ENCODE measurements around the gene CNKSR3.
"Not testable (repeated sequence)": the region's sequence is repeated elsewhere in the genome, so short reads cannot be mapped to it uniquely, and the experiment has no call there.

The CNKSR3 gene

GRCh38 chr6:154516276-154516675 lies 5.8 kb upstream of the CNKSR3 start:
- H3K4me3 ChIP-seq (ENCODE audit: low read depth, low read length, poor library complexity, severe bottlenecking): no peak overlapping the region
- no peak overlapping the region for H3K9ac ChIP-seq (ENCODE audit: low read length)
- H3K27me3 ChIP-seq (ENCODE audit: insufficient read depth, low read length): peaks cover 5% of the 10 kb centered on the region; the same call in 1 of the 2 replicates
- no peaks in the 10 kb centered on the region for H3K9me3 ChIP-seq (ENCODE audit: low read length)
- H3F3A ChIP-seq (ENCODE audit: insufficient read depth, low read length): no peaks in the 10 kb centered on the region
- H3K36me3 ChIP-seq (ENCODE audit: insufficient read depth, low read length): no peaks in the 10 kb centered on the region
- H3K79me2 ChIP-seq (ENCODE audit: insufficient read depth, low read length): no peaks in the 10 kb centered on the region
- H3K9me2 ChIP-seq (ENCODE audit: low read depth, low read length): no peaks in the 10 kb centered on the region
- no peak overlapping the region for H3K4me2 ChIP-seq (ENCODE audit: low read length)
- H4K20me1 ChIP-seq (ENCODE audit: insufficient read depth, low read length): no peaks in the 10 kb centered on the region
- no peak overlapping the region for H2AFZ ChIP-seq (ENCODE audit: low read length)
- H3K27ac ChIP-seq (ENCODE audit: low read depth, low read length, poor library complexity, severe bottlenecking): no peak overlapping the region
- TF ChIP-seq CTCF (IDR thresholded peaks at IDR 0.05; ENCODE audit: low read length) (no peak), EZH2 (IDR thresholded peaks at IDR 0.05; ENCODE audit: borderline replicate concordance, low read length) (no peak)
- H3K4me1 ChIP-seq (ENCODE audit: insufficient read depth, low read length, severe bottlenecking): no peaks in the 10 kb centered on the region

GRCh38 chr6:154515826-154516225 lies 5.3 kb upstream of the CNKSR3 start:
- H3K27me3 ChIP-seq (ENCODE audit: insufficient read depth, low read length): peaks cover 5% of the 10 kb centered on the region; the same call in 1 of the 2 replicates
- H3K4me2 ChIP-seq (ENCODE audit: low read length): no peak overlapping the region
- no peaks in the 10 kb centered on the region for H3K9me3 ChIP-seq (ENCODE audit: low read length)
- no peaks in the 10 kb centered on the region for H3F3A ChIP-seq (ENCODE audit: insufficient read depth, low read length)
- no peaks in the 10 kb centered on the region for H4K20me1 ChIP-seq (ENCODE audit: insufficient read depth, low read length)
- no peaks in the 10 kb centered on the region for H3K79me2 ChIP-seq (ENCODE audit: insufficient read depth, low read length)
- TF ChIP-seq CTCF (IDR thresholded peaks at IDR 0.05; ENCODE audit: low read length) (no peak), EZH2 (IDR thresholded peaks at IDR 0.05; ENCODE audit: borderline replicate concordance, low read length) (no peak)
- no peaks in the 10 kb centered on the region for H3K4me1 ChIP-seq (ENCODE audit: insufficient read depth, low read length, severe bottlenecking)
- H3K9ac ChIP-seq (ENCODE audit: low read length): no peak overlapping the region
- no peaks in the 10 kb centered on the region for H3K36me3 ChIP-seq (ENCODE audit: insufficient read depth, low read length)
- no peak overlapping the region for H3K4me3 ChIP-seq (ENCODE audit: low read depth, low read length, poor library complexity, severe bottlenecking)
- H3K27ac ChIP-seq (ENCODE audit: low read depth, low read length, poor library complexity, severe bottlenecking): no peak overlapping the region
- no peak overlapping the region for H2AFZ ChIP-seq (ENCODE audit: low read length)
- no peaks in the 10 kb centered on the region for H3K9me2 ChIP-seq (ENCODE audit: low read depth, low read length)

- not testable (repeated sequence) for H2AFZ ChIP-seq (ENCODE audit: low read length); H3K4me3 ChIP-seq (ENCODE audit: low read depth, low read length, poor library complexity, severe bottlenecking); H3K36me3 ChIP-seq (ENCODE audit: insufficient read depth, low read length); H3K9me3 ChIP-seq (ENCODE audit: low read length); H3K9ac ChIP-seq (ENCODE audit: low read length); H3K27ac ChIP-seq (ENCODE audit: low read depth, low read length, poor library complexity, severe bottlenecking); H3K27me3 ChIP-seq (ENCODE audit: insufficient read depth, low read length); H4K20me1 ChIP-seq (ENCODE audit: insufficient read depth, low read length); H3F3A ChIP-seq (ENCODE audit: insufficient read depth, low read length); H3K79me2 ChIP-seq (ENCODE audit: insufficient read depth, low read length); H3K4me1 ChIP-seq (ENCODE audit: insufficient read depth, low read length, severe bottlenecking); H3K4me2 ChIP-seq (ENCODE audit: low read length); H3K9me2 ChIP-seq (ENCODE audit: low read depth, low read length)
Observed at GRCh38 chr6:154515076-154515475, 4.6 kb upstream of the CNKSR3 start.

- Histone ChIP-seq H3K27ac (ENCODE audit: low read depth, low read length, poor library complexity, severe bottlenecking) (no peak overlapping the region), H4K20me1 (ENCODE audit: insufficient read depth, low read length) (no peaks in the 10 kb centered on the region), H3K36me3 (ENCODE audit: insufficient read depth, low read length) (no peaks in the 10 kb centered on the region), H3K4me2 (ENCODE audit: low read length) (no peak overlapping the region), H3K4me3 (ENCODE audit: low read depth, low read length, poor library complexity, severe bottlenecking) (no peak overlapping the region), H3K27me3 (ENCODE audit: insufficient read depth, low read length) (peaks cover 5% of the 10 kb centered on the region; the same call in 1 of the 2 replicates), H3K9ac (ENCODE audit: low read length) (no peak overlapping the region), H2AFZ (ENCODE audit: low read length) (no peak overlapping the region), H3F3A (ENCODE audit: insufficient read depth, low read length) (no peaks in the 10 kb centered on the region), H3K79me2 (ENCODE audit: insufficient read depth, low read length) (no peaks in the 10 kb centered on the region), H3K9me3 (ENCODE audit: low read length) (no peaks in the 10 kb centered on the region), H3K4me1 (ENCODE audit: insufficient read depth, low read length, severe bottlenecking) (no peaks in the 10 kb centered on the region), H3K9me2 (ENCODE audit: low read depth, low read length) (no peaks in the 10 kb centered on the region)
- TF ChIP-seq EZH2 (IDR thresholded peaks at IDR 0.05; ENCODE audit: borderline replicate concordance, low read length) (no peak), CTCF (IDR thresholded peaks at IDR 0.05; ENCODE audit: low read length) (no peak)
Observed at GRCh38 chr6:154514481-154514880, 4.0 kb upstream of the CNKSR3 start.
